HEK293 (cell line): Measurements from ENCODE around the gene ITSN2.

Experiments used
- CTCF ChIA-PET: fragments of 350-600 bp; formaldehyde crosslinking; extraction: SDS; loops from one replicate; lab custom pipeline; 2021; ENCODE audit warnings: antibody characterized with exemption; lab: Yijun Ruan, JAX
- POLR2A ChIA-PET: fragments of 300-600 bp; formaldehyde crosslinking; extraction: SDS; loops from one replicate; lab custom pipeline; 2020; ENCODE audit warnings: antibody characterized with exemption, inconsistent platforms; lab: Yijun Ruan, JAX
- H3K27ac ChIP-seq: fragments of 200-500 bp; sonication (Bioruptor generic); 2 replicates; pipeline ENCODE4 v1.5.1; 2014; ENCODE audit warnings: low read depth, low read length, control low read depth, inconsistent platforms; ENCODE audit errors: extremely low read depth
- H3K36me3 ChIP-seq, 2 experiments: fragments of 200-500 bp in 1 of 2; sonication (Bioruptor generic) in 1 of 2; 1 replicate in 1 of 2; 2 replicates in 1 of 2; pipeline ENCODE4 v1.5.1; 2014 to 2017; ENCODE audit warnings: inconsistent platforms in 2 of 2, low read length in 2 of 2; ENCODE audit not compliant: control insufficient read depth in 2 of 2, insufficient read depth in 1 of 2
- H3K4me1 ChIP-seq: fragments of 200-500 bp; sonication (Bioruptor generic); 2 replicates; pipeline ENCODE4 v1.5.1; 2014; ENCODE audit warnings: mild to moderate bottlenecking, low read length, inconsistent platforms; ENCODE audit not compliant: control insufficient read depth, insufficient read depth
- H3K4me3 ChIP-seq: 2 replicates; pipeline ENCODE4 v1.5.1; 2011; ENCODE audit warnings: low read depth, mild to moderate bottlenecking, control low read depth, low read length, moderate library complexity
- H3K9me3 ChIP-seq: fragments of 200-500 bp; sonication (Bioruptor generic); 2 replicates; pipeline ENCODE4 v1.5.1; 2014; ENCODE audit warnings: low read depth, low read length, inconsistent platforms; ENCODE audit not compliant: control insufficient read depth, insufficient read depth
- GLIS2 ChIP-seq: fragments of 450-650 bp; formaldehyde crosslinking; IDR thresholded peaks from 2 replicates; pipeline ENCODE4 v1.5.1; 2016; ENCODE audit warnings: missing biosample characterization, missing genetic modification characterization
- KLF17 ChIP-seq: fragments of 450-650 bp; formaldehyde crosslinking; IDR thresholded peaks from 2 replicates; pipeline ENCODE4 v1.5.1; 2016; ENCODE audit warnings: missing biosample characterization, missing genetic modification characterization
- KLF7 ChIP-seq: fragments of 450-650 bp; formaldehyde crosslinking; IDR thresholded peaks from 2 replicates; pipeline ENCODE4 v1.5.1; 2016; ENCODE audit warnings: missing biosample characterization, missing genetic modification characterization, borderline replicate concordance
- KLF9 ChIP-seq: fragments of 450-650 bp; formaldehyde crosslinking; IDR thresholded peaks from 2 replicates; pipeline ENCODE4 v1.5.1; 2016; ENCODE audit warnings: missing biosample characterization, missing genetic modification characterization, low read depth
- PBX3 ChIP-seq: sonication (generic); formaldehyde crosslinking; IDR thresholded peaks from 2 replicates; pipeline ENCODE4 v1.8.1; 2022; ENCODE audit warnings: mild to moderate bottlenecking, moderate library complexity, missing genetic modification reagents
- SP7 ChIP-seq: fragments of 450-650 bp; formaldehyde crosslinking; IDR thresholded peaks from 2 replicates; pipeline ENCODE4 v1.5.1; 2016; ENCODE audit warnings: missing biosample characterization, missing genetic modification characterization
- WT1 ChIP-seq: fragments of 450-650 bp; formaldehyde crosslinking; IDR thresholded peaks from 2 replicates; pipeline ENCODE4 v1.5.1; 2016; ENCODE audit warnings: missing biosample characterization, missing genetic modification characterization
- YY1 ChIP-seq: fragments of 450-650 bp; formaldehyde crosslinking; IDR thresholded peaks from 2 replicates; pipeline ENCODE4 v1.5.1; 2018; ENCODE audit warnings: missing biosample characterization, missing genetic modification characterization
- ZBTB8A ChIP-seq: fragments of 450-650 bp; formaldehyde crosslinking; IDR thresholded peaks from 2 replicates; pipeline ENCODE4 v1.5.1; 2016; ENCODE audit warnings: missing biosample characterization, missing genetic modification characterization
- ZFP41 ChIP-seq: fragments of 450-650 bp; formaldehyde crosslinking; IDR thresholded peaks from 2 replicates; pipeline ENCODE4 v1.5.1; 2016; ENCODE audit warnings: missing biosample characterization, missing genetic modification characterization, borderline replicate concordance
- ZNF140 ChIP-seq: fragments of 450-650 bp; formaldehyde crosslinking; IDR thresholded peaks from 2 replicates; pipeline ENCODE4 v1.5.1; 2016; ENCODE audit warnings: missing biosample characterization, missing genetic modification characterization
- ZNF146 ChIP-seq: fragments of 450-650 bp; formaldehyde crosslinking; IDR thresholded peaks from 2 replicates; pipeline ENCODE4 v1.5.1; 2016; ENCODE audit warnings: missing biosample characterization, missing genetic modification characterization
- ZNF19 ChIP-seq: fragments of 450-650 bp; formaldehyde crosslinking; IDR thresholded peaks from 2 replicates; pipeline ENCODE4; 2016; ENCODE audit warnings: missing biosample characterization, missing genetic modification characterization, low read depth
- ZNF354C ChIP-seq: fragments of 450-650 bp; formaldehyde crosslinking; IDR thresholded peaks from 2 replicates; pipeline ENCODE4 v1.5.1; 2016; ENCODE audit warnings: missing biosample characterization, missing genetic modification characterization, low read depth, borderline replicate concordance
- ZNF404 ChIP-seq: fragments of 450-650 bp; formaldehyde crosslinking; IDR thresholded peaks from 2 replicates; pipeline ENCODE4 v1.5.1; 2017; ENCODE audit warnings: missing biosample characterization, missing genetic modification characterization
- ZNF426 ChIP-seq: fragments of 450-650 bp; formaldehyde crosslinking; IDR thresholded peaks from 2 replicates; pipeline ENCODE4 v1.5.1; 2017; ENCODE audit warnings: missing biosample characterization, missing genetic modification characterization, mild to moderate bottlenecking, inconsistent platforms, moderate library complexity
- ZNF529 ChIP-seq: fragments of 450-650 bp; formaldehyde crosslinking; IDR thresholded peaks from 2 replicates; pipeline ENCODE4 v1.5.1; 2017; ENCODE audit warnings: missing genetic modification characterization, missing biosample characterization; ENCODE audit not compliant: insufficient replicate concordance
- ZNF654 ChIP-seq: fragments of 450-650 bp; formaldehyde crosslinking; IDR thresholded peaks from 2 replicates; pipeline ENCODE4 v1.5.1; 2016; ENCODE audit warnings: low read depth, missing biosample characterization, missing genetic modification characterization
- TF ChIP-seq, protein P1 (sequence below): fragments of 450-650 bp; formaldehyde crosslinking; IDR thresholded peaks from 2 replicates; pipeline ENCODE4 v1.5.1; 2017; ENCODE audit warnings: missing biosample characterization, missing genetic modification characterization
- TF ChIP-seq, protein P2 (sequence below): fragments of 450-650 bp; formaldehyde crosslinking; IDR thresholded peaks from 2 replicates; pipeline ENCODE4 v1.5.1; 2016; ENCODE audit warnings: missing biosample characterization, missing genetic modification characterization, borderline replicate concordance

The ITSN2 gene

GRCh38 chr2:24247164-24247563, 113.2 kb downstream of the ITSN2 start:
- peaks cover 14 to 30% of the 10 kb centered on the region in 2 experiments for H3K36me3 ChIP-seq
- TF ChIP-seq ZBTB8A (tag by site-specific recombination) (no peak), GLIS2 (tag by site-specific recombination) (no peak), ZFP41 (tag by site-specific recombination) (no peak), PBX3 (no peak), ZNF529 (no peak), KLF9 (tag by site-specific recombination) (no peak), KLF17 (tag by site-specific recombination) (no peak), SP7 (no peak), ZNF404 (tag by site-specific recombination) (no peak), KLF7 (no peak), ZNF140 (no peak), ZNF654 (tag by site-specific recombination) (no peak), ZNF354C (tag by site-specific recombination) (no peak), ZNF426 (tag by site-specific recombination) (no peak), ZNF146 (no peak), YY1 (tag by site-specific recombination) (no peak), WT1 (no peak), ZNF19 (tag by site-specific recombination) (no peak)
- TF ChIP-seq, protein P1, sequence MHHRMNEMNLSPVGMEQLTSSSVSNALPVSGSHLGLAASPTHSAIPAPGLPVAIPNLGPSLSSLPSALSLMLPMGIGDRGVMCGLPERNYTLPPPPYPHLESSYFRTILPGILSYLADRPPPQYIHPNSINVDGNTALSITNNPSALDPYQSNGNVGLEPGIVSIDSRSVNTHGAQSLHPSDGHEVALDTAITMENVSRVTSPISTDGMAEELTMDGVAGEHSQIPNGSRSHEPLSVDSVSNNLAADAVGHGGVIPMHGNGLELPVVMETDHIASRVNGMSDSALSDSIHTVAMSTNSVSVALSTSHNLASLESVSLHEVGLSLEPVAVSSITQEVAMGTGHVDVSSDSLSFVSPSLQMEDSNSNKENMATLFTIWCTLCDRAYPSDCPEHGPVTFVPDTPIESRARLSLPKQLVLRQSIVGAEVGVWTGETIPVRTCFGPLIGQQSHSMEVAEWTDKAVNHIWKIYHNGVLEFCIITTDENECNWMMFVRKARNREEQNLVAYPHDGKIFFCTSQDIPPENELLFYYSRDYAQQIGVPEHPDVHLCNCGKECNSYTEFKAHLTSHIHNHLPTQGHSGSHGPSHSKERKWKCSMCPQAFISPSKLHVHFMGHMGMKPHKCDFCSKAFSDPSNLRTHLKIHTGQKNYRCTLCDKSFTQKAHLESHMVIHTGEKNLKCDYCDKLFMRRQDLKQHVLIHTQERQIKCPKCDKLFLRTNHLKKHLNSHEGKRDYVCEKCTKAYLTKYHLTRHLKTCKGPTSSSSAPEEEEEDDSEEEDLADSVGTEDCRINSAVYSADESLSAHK (tag by site-specific recombination) = no peak
- TF ChIP-seq, protein P2, sequence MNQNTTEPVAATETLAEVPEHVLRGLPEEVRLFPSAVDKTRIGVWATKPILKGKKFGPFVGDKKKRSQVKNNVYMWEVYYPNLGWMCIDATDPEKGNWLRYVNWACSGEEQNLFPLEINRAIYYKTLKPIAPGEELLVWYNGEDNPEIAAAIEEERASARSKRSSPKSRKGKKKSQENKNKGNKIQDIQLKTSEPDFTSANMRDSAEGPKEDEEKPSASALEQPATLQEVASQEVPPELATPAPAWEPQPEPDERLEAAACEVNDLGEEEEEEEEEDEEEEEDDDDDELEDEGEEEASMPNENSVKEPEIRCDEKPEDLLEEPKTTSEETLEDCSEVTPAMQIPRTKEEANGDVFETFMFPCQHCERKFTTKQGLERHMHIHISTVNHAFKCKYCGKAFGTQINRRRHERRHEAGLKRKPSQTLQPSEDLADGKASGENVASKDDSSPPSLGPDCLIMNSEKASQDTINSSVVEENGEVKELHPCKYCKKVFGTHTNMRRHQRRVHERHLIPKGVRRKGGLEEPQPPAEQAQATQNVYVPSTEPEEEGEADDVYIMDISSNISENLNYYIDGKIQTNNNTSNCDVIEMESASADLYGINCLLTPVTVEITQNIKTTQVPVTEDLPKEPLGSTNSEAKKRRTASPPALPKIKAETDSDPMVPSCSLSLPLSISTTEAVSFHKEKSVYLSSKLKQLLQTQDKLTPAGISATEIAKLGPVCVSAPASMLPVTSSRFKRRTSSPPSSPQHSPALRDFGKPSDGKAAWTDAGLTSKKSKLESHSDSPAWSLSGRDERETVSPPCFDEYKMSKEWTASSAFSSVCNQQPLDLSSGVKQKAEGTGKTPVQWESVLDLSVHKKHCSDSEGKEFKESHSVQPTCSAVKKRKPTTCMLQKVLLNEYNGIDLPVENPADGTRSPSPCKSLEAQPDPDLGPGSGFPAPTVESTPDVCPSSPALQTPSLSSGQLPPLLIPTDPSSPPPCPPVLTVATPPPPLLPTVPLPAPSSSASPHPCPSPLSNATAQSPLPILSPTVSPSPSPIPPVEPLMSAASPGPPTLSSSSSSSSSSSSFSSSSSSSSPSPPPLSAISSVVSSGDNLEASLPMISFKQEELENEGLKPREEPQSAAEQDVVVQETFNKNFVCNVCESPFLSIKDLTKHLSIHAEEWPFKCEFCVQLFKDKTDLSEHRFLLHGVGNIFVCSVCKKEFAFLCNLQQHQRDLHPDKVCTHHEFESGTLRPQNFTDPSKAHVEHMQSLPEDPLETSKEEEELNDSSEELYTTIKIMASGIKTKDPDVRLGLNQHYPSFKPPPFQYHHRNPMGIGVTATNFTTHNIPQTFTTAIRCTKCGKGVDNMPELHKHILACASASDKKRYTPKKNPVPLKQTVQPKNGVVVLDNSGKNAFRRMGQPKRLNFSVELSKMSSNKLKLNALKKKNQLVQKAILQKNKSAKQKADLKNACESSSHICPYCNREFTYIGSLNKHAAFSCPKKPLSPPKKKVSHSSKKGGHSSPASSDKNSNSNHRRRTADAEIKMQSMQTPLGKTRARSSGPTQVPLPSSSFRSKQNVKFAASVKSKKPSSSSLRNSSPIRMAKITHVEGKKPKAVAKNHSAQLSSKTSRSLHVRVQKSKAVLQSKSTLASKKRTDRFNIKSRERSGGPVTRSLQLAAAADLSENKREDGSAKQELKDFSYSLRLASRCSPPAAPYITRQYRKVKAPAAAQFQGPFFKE (tag by site-specific recombination) = no peak
- TF ChIP-seq, all 188 proteins: peak for 0
- H3K27ac ChIP-seq = no peak overlapping the region
- H3K4me3 ChIP-seq = no peak overlapping the region
- ChIA-PET CTCF (interaction anchor here (0.7 to 1.2 kb wide), 2 partner anchors 13 to 29 kb away, joined by 3 to 4 read pairs; no protein-coding TSS in a partner anchor), POLR2A (no interaction called here)
- H3K9me3 ChIP-seq = no peaks in the 10 kb centered on the region
- H3K4me1 ChIP-seq = no peaks in the 10 kb centered on the region
